Naive thymus-derived CD4-positive, alpha-beta T cell (primary cell): ENCODE data around the gene TRPM8. TPM values are rescaled to one million over a fixed set of nuclear protein-coding genes. Genes with fewer than 3 reads are reported as not detected.
A peak's percentile ranks its signal among the peaks of the same experiment; 100 is the strongest.

Experiments
- ATAC-seq: fragments of 150-1000 bp; cut with Tn5 transposase; 2 replicates; pipeline ENCODE4 v1.10.0; 2021; ENCODE audit warnings: mild to moderate bottlenecking, moderate library complexity
- CTCF ChIA-PET: fragments of 350-600 bp; sonication (Branson Sonifier 250); formaldehyde crosslinking; loops from one replicate; lab custom pipeline; 2021; ENCODE audit warnings: antibody characterized with exemption; lab: Charles Lee
- POLR2A ChIA-PET: fragments of 350-600 bp; sonication (Branson Sonifier 250); formaldehyde crosslinking; loops from one replicate; lab custom pipeline; 2021; ENCODE audit warnings: antibody characterized with exemption, inconsistent platforms; lab: Charles Lee
- DNase-seq, 9 donors: peaks; one replicate each; pipeline versions ENCODE4 v3.0.0 to v3.0.0-alpha.2; 2020 to 2022; ENCODE audit warnings: mixed read lengths in 1 of 9
- H3K27ac ChIP-seq: one replicate; pipeline ENCODE4 v1.7.0; 2013; ENCODE audit warnings: mild to moderate bottlenecking, low read depth, low read length, moderate library complexity
- H3K27me3 ChIP-seq, 2 donors: one replicate each; pipeline ENCODE4 v1.7.0; 2013; ENCODE audit warnings: low read length in 2 of 2, mild to moderate bottlenecking in 2 of 2, moderate library complexity in 2 of 2; ENCODE audit not compliant: control insufficient read depth in 2 of 2, insufficient read depth in 2 of 2
- H3K36me3 ChIP-seq, 3 experiments: 1 replicate in 2 of 3; 2 replicates in 1 of 3; pipeline ENCODE4 v1.7.0; 2013; ENCODE audit warnings: low read length in 3 of 3, mild to moderate bottlenecking in 3 of 3, moderate library complexity in 1 of 3; ENCODE audit not compliant: insufficient read depth in 3 of 3, control insufficient read depth in 2 of 3
- H3K4me1 ChIP-seq, 2 donors: one replicate each; pipeline ENCODE4 v1.7.0; 2013; ENCODE audit warnings: low read length in 2 of 2, mild to moderate bottlenecking in 2 of 2, moderate library complexity in 1 of 2; ENCODE audit not compliant: control insufficient read depth in 2 of 2, insufficient read depth in 2 of 2
- H3K4me3 ChIP-seq: 2 replicates; pipeline ENCODE4 v1.7.0; 2013; ENCODE audit warnings: mild to moderate bottlenecking, low read length
- H3K9me3 ChIP-seq, 3 experiments: 1 replicate in 2 of 3; 2 replicates in 1 of 3; pipeline ENCODE4 v1.7.0; 2013; ENCODE audit warnings: low read length in 3 of 3; ENCODE audit not compliant: control insufficient read depth in 2 of 3
- H3K27ac Mint-ChIP-seq, 9 donors: one replicate each; pipeline ENCODE4 v1.8.0; 2020 to 2022; ENCODE audit warnings: mixed read lengths in 9 of 9, mild to moderate bottlenecking in 8 of 9, moderate library complexity in 5 of 9, inconsistent platforms in 2 of 9
- H3K27me3 Mint-ChIP-seq, 5 donors: one replicate each; pipeline ENCODE4 v1.8.0; 2021 to 2022; ENCODE audit warnings: mixed read lengths in 5 of 5, mild to moderate bottlenecking in 1 of 5
- H3K36me3 Mint-ChIP-seq, 5 donors: one replicate each; pipeline ENCODE4 v1.8.0; 2020 to 2022; ENCODE audit warnings: mixed read lengths in 5 of 5, mild to moderate bottlenecking in 3 of 5, inconsistent platforms in 1 of 5
- H3K4me1 Mint-ChIP-seq, 7 donors: one replicate each; pipeline ENCODE4 v1.8.0; 2020 to 2022; ENCODE audit warnings: mixed read lengths in 7 of 7, mild to moderate bottlenecking in 3 of 7, inconsistent platforms in 1 of 7
- H3K4me3 Mint-ChIP-seq, 10 donors: one replicate each; pipeline ENCODE4 v1.8.0; 2020 to 2022; ENCODE audit warnings: mild to moderate bottlenecking in 10 of 10, mixed read lengths in 10 of 10, moderate library complexity in 6 of 10, inconsistent platforms in 2 of 10
- H3K9me3 Mint-ChIP-seq, 11 donors: one replicate each; pipeline ENCODE4 v1.8.0; 2020 to 2022; ENCODE audit warnings: mixed read lengths in 11 of 11, mild to moderate bottlenecking in 4 of 11, inconsistent platforms in 1 of 11, moderate library complexity in 1 of 11
- intact Hi-C, 2 donors: fragments of 100-400 bp; cut with micrococcal nuclease; formaldehyde crosslinking; loops; one replicate each; pipeline ENCODE4 v1.15.1; 2023
- polyA plus RNA-seq, 2 donors: library from polyadenylated mRNA; unstranded; fragments of 300-500 nt; fragmentation: Illumina TruSeq; gene quantifications; one replicate each; pipeline ENCODE4 v1.2.3, GENCODE V29; 2021
- total RNA-seq, 6 experiments: library from RNA in 5 of 6; stranded (reverse) in 5 of 6; gene quantifications; 1 replicate in 5 of 6; 2 replicates in 1 of 6; pipeline ENCODE4 v1.2.3 and lab custom pipeline; 2021 to 2026

The TRPM8 gene
- total and polyA plus RNA-seq, 7 experiments from 2014 or later = not detected

GRCh38 chr2:234031207-234031606 lies 114.0 kb downstream of the TRPM8 start:
- H3K4me1 Mint-ChIP-seq = peaks cover 30 to 54% (median 31%) of the 10 kb centered on the region in 7 donors
- intact Hi-C loops = loop anchor here in 1 of 2 donors (5.0 kb wide), 2 partner anchors 71 to 466 kb away; partner anchors contain the start of gene ARL4C
- Histone ChIP-seq H3K36me3 (no peaks in the 10 kb centered on the region), H3K9me3 (peaks cover 0 to 3% (median 0%) of the 10 kb centered on the region in 3 experiments), H3K4me1 (peaks cover 24 to 67% of the 10 kb centered on the region in 2 donors), H3K27ac (no peak overlapping the region), H3K4me3 (no peak overlapping the region), H3K27me3 (no peaks in the 10 kb centered on the region)
- no peak for ATAC-seq
- ChIA-PET POLR2A (no interaction called here), CTCF (no interaction called here)
- H3K27me3 Mint-ChIP-seq = peaks cover 0 to 41% (median 0%) of the 10 kb centered on the region in 5 donors
- H3K27ac Mint-ChIP-seq = peak overlapping the region in 1 of 9 donors; percentile 17
- no peak for DNase-seq
- H3K9me3 Mint-ChIP-seq = peaks cover 6 to 33% (median 20%) of the 10 kb centered on the region in 11 donors
- peaks cover 0 to 21% (median 11%) of the 10 kb centered on the region in 5 donors for H3K36me3 Mint-ChIP-seq
- H3K4me3 Mint-ChIP-seq = no peak overlapping the region

GRCh38 chr2:234032279-234032856 lies 115.2 kb downstream of the TRPM8 start:
- H3K36me3 Mint-ChIP-seq = peaks cover 3 to 30% (median 14%) of the 10 kb centered on the region in 5 donors
- peaks cover 13 to 55% of the 10 kb centered on the region in 2 donors for H3K4me1 ChIP-seq
- H3K27me3 ChIP-seq = no peaks in the 10 kb centered on the region
- DNase-seq (peak in 4 of 9 donors; percentile 16 to 40 (median 33)), ATAC-seq (peak; percentile 82)
- peaks cover 6 to 45% (median 24%) of the 10 kb centered on the region in 11 donors for H3K9me3 Mint-ChIP-seq
- H3K27ac Mint-ChIP-seq = peak overlapping the region in 7 of 9 donors; percentile 1 to 72 (median 15)
- peaks cover 0 to 3% (median 0%) of the 10 kb centered on the region in 3 experiments for H3K9me3 ChIP-seq
- POLR2A ChIA-PET = no interaction called here
- H3K4me1 Mint-ChIP-seq = peaks cover 19 to 42% (median 20%) of the 10 kb centered on the region in 7 donors
- CTCF ChIA-PET = no interaction called here
- H3K4me3 Mint-ChIP-seq = peak overlapping the region in 5 of 10 donors; percentile 4 to 54 (median 39)
- intact Hi-C loops = loop anchor here in 1 of 2 donors (1.0 to 5.0 kb wide), 3 partner anchors 42 to 465 kb away; partner anchors contain the start of gene ARL4C
- no peak overlapping the region for H3K4me3 ChIP-seq
- H3K27me3 Mint-ChIP-seq = peaks cover 0 to 43% (median 0%) of the 10 kb centered on the region in 5 donors
- no peak overlapping the region for H3K27ac ChIP-seq
- no peaks in the 10 kb centered on the region for H3K36me3 ChIP-seq

GRCh38 chr2:234033174-234033573 lies 116.0 kb downstream of the TRPM8 start:
- Mint-ChIP-seq H3K36me3 (peaks cover 3 to 31% (median 14%) of the 10 kb centered on the region in 5 donors), H3K9me3 (peaks cover 6 to 52% (median 23%) of the 10 kb centered on the region in 11 donors), H3K27me3 (peaks cover 0 to 43% (median 0%) of the 10 kb centered on the region in 5 donors), H3K27ac (no peak overlapping the region), H3K4me3 (no peak overlapping the region), H3K4me1 (peaks cover 12 to 35% (median 14%) of the 10 kb centered on the region in 7 donors)
- intact Hi-C loops = loop anchor here in 1 of 2 donors (5.0 kb wide), 2 partner anchors 69 to 464 kb away; partner anchors contain the start of gene ARL4C
- Histone ChIP-seq H3K27me3 (no peaks in the 10 kb centered on the region), H3K27ac (no peak overlapping the region), H3K4me1 (peaks cover 10 to 47% of the 10 kb centered on the region in 2 donors), H3K9me3 (peaks cover 0 to 3% (median 0%) of the 10 kb centered on the region in 3 experiments), H3K36me3 (no peaks in the 10 kb centered on the region), H3K4me3 (no peak overlapping the region)
- ChIA-PET POLR2A (no interaction called here), CTCF (interaction anchor here (0.6 kb wide), 1 partner anchor 108 kb away, joined by 3 read pairs; no protein-coding TSS in a partner anchor)
- DNase-seq (no peak), ATAC-seq (no peak)

- no peak overlapping the region for H3K4me3 Mint-ChIP-seq
- Histone ChIP-seq H3K4me1 (peaks cover 10 to 41% of the 10 kb centered on the region in 2 donors), H3K4me3 (no peak overlapping the region), H3K27ac (no peak overlapping the region), H3K36me3 (no peaks in the 10 kb centered on the region), H3K27me3 (no peaks in the 10 kb centered on the region), H3K9me3 (peaks cover 0 to 3% (median 0%) of the 10 kb centered on the region in 3 experiments)
- H3K9me3 Mint-ChIP-seq = peaks cover 4 to 59% (median 28%) of the 10 kb centered on the region in 11 donors
- ChIA-PET POLR2A (no interaction called here), CTCF (no interaction called here)
- no peak for ATAC-seq
- intact Hi-C loops = loop anchor here in 1 of 2 donors (5.0 kb wide), 2 partner anchors 68 to 463 kb away; partner anchors contain the start of gene ARL4C
- no peak for DNase-seq
- H3K27ac Mint-ChIP-seq = peak overlapping the region in 1 of 9 donors; percentile 40
- peaks cover 6 to 30% (median 14%) of the 10 kb centered on the region in 7 donors for H3K4me1 Mint-ChIP-seq
- H3K27me3 Mint-ChIP-seq = peaks cover 0 to 48% (median 0%) of the 10 kb centered on the region in 5 donors
- H3K36me3 Mint-ChIP-seq = peaks cover 3 to 31% (median 12%) of the 10 kb centered on the region in 5 donors
These were observed 116.7 kb downstream of the TRPM8 start for GRCh38 chr2:234033885-234034284.

GRCh38 chr2:234038076-234038802 lies 121.1 kb downstream of the TRPM8 start:
- ATAC-seq (no peak), DNase-seq (no peak)
- H3K9me3 ChIP-seq = peaks cover 0 to under 1% (median 0%) of the 10 kb centered on the region in 3 experiments
- H3K27me3 ChIP-seq = no peaks in the 10 kb centered on the region
- Mint-ChIP-seq H3K4me1 (peaks cover 0 to 4% (median 0%) of the 10 kb centered on the region in 7 donors), H3K4me3 (no peak overlapping the region), H3K9me3 (peaks cover 4 to 50% (median 27%) of the 10 kb centered on the region in 11 donors), H3K36me3 (peaks cover 3 to 23% (median 11%) of the 10 kb centered on the region in 5 donors), H3K27ac (no peak overlapping the region), H3K27me3 (peaks cover 0 to 62% (median 0%) of the 10 kb centered on the region in 5 donors)
- no peak overlapping the region for H3K4me3 ChIP-seq
- no peak overlapping the region for H3K27ac ChIP-seq
- peaks cover under 1 to 3% of the 10 kb centered on the region in 2 donors for H3K4me1 ChIP-seq
- no peaks in the 10 kb centered on the region for H3K36me3 ChIP-seq
- ChIA-PET POLR2A (no interaction called here), CTCF (no interaction called here)
- intact Hi-C loops = no loop called here

- Histone ChIP-seq H3K4me1 (no peaks in the 10 kb centered on the region), H3K36me3 (no peaks in the 10 kb centered on the region), H3K9me3 (no peaks in the 10 kb centered on the region), H3K27me3 (no peaks in the 10 kb centered on the region), H3K27ac (no peak overlapping the region), H3K4me3 (no peak overlapping the region)
- Mint-ChIP-seq H3K27ac (no peak overlapping the region), H3K4me3 (no peak overlapping the region), H3K27me3 (peaks cover 0 to 62% (median 0%) of the 10 kb centered on the region in 5 donors), H3K36me3 (no peaks in the 10 kb centered on the region), H3K4me1 (peaks cover 0 to 4% (median 0%) of the 10 kb centered on the region in 7 donors), H3K9me3 (peaks cover 0 to 8% (median 0%) of the 10 kb centered on the region in 11 donors)
- no peak for ATAC-seq
- POLR2A ChIA-PET = no interaction called here
- intact Hi-C loops = no loop called here
- CTCF ChIA-PET = interaction anchor here (0.8 kb wide), 1 partner anchor 642 kb away, joined by 3 read pairs; no protein-coding TSS in a partner anchor
- no peak for DNase-seq
These were observed 127.0 kb downstream of the TRPM8 start for GRCh38 chr2:234044157-234044556.
